GM18499 (cell line): ENCODE data around the gene HCAR1.
"Not testable (repeated sequence)": the region's sequence is repeated elsewhere in the genome, so short reads cannot be mapped to it uniquely, and the experiment has no call there.

Experiments
- ATAC-seq: cut with Tn5 transposase; IDR thresholded peaks from one replicate; pipeline ENCODE4 v1.9.1; 2021; ENCODE audit warnings: moderate number of reproducible peaks; ENCODE audit not compliant: insufficient read depth, unreplicated experiment

Gene HCAR1

DNA sequence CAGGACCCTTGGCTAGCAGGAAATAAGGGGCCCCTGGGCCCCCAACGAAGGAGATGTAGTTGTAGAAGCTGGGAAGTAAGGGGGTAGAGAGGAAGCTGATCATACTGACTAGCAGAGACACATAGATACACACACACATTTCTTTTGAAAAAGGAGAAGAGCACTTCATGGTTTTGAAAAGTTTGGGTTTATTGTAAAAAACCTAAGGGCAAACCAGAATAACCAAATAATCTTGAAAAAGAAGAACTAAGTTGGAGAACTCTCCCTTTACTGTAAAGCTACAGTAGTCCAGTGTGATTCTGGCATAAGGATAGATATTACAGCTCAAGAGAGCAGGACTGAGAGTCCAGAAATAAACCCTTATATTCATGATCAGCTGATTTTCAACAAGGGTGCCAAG lies 8.3 kb downstream of the HCAR1 start:
- no peak for ATAC-seq

DNA sequence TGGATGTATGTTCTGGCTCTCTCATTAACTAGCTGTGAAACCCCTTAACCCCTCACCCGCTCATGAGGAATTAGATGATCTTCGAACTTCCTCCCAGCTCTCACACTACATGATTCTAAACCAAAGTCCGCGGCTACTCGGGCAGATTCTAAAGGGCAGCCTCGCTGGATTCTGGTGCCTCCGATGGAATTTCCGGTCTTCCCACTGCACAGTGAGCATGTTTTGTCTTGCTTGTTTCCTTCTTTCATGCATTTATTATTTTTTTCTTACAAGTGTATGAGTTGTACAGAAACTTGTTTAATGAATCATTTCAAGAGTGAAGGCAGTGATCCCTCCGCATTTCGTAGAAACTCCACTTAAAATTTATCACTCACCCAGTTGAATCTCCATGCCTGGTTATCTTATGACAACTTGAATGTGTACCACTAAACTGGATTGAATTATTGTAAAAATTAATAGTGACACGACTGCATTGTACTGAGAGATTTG lies 9.5 kb downstream of the HCAR1 start:
- ATAC-seq, result no peak

DNA sequence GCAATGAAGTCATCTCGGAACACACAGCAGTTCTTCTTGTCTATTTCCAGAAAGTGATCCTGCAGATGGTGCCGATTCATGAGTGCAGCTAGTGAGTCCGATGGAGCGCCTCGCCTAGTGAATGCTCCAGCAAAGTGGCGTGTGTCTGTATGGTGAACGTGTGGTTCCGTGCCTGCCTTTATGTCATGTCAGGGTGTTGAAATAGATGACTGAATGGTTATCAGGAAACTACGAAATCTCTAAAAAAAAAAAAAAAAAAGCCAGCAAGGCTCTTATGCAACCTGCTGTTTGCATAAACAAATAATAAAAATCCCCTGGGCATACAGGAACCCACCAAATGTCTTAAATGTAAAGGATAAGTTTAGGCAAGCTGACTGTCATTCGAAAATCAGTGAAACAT lies 14.0 kb downstream of the HCAR1 start, which contains the start of gene HCAR3:
Gene HCAR3 (minus strand): TSS at position 154 of the 400 bp plus-strand sequence. CDS start 74 bp downstream, at position 80.
- not testable (repeated sequence) for ATAC-seq

DNA sequence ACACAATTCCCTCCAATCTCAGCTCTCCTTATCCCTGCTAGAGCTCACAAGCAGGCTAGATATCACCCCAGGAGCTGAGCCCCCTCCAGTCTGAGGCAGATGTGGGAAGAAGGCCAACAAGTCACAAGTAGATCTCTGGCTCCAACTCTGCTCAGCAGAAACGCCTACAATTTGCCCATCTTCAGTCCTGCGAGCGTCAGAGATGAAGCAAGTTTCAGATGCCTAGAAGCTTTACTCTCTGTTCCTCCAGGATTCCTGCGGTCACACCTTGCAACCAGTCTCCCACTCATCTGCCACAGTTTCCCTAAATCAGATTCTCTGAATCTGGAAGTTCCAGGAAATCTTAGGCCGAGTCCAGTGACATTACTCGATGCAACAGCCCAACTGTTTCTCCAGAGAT lies 15.4 kb downstream of the HCAR1 start:
- ATAC-seq, result not testable (repeated sequence)

DNA sequence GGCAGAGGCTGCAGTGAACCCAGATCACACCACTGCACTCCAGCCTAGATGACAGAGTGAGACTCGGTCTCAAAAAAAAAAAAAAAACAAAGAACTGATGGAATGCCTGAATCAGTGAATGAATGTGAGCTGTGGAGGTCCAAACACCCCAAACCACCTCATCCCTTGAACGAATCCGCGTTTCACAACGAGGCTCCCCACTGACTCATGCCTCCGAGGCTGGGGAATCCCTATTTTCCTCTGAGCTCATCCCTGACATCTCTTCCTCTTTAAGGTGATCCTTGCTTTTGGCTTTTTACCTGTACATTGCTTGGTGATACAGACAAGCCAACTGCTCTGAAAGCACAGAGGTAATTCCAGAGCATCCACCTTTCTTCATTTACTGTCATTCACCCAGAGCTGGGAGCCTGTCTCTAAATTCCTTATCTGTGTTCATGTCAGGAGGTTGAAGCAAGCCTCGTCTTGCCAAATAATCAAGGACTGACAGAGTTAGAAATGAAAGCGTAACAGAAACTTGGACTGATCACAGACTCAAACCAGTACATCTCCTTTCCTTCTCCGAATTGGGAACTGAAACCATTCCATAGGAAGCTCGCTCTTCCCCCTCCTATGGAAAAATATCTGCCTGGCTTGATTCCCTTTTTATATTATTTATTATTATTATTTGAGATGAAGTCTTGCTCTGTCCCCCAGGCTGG lies 17.0 kb downstream of the HCAR1 start:
- not testable (repeated sequence) for ATAC-seq

DNA sequence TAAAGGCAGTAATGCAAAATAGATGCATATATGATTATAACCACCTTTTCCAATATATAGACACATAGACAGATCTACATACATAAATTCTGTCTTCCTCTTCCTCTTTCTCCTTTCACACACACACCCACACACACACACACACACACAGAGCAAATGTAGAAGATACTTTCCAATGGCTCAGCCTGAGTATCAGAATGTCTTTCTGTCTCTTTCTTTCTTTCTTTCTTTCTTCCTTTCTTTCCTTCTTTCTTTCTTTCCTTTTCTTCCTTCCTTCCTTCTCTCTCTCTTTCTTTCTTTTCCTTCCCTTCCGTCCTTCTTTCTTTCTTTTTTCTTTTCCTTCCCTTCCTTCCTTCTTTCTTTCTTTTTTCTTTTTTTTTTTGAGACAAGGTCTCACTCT lies 19.4 kb downstream of the HCAR1 start:
- ATAC-seq, result not testable (repeated sequence)

DNA sequence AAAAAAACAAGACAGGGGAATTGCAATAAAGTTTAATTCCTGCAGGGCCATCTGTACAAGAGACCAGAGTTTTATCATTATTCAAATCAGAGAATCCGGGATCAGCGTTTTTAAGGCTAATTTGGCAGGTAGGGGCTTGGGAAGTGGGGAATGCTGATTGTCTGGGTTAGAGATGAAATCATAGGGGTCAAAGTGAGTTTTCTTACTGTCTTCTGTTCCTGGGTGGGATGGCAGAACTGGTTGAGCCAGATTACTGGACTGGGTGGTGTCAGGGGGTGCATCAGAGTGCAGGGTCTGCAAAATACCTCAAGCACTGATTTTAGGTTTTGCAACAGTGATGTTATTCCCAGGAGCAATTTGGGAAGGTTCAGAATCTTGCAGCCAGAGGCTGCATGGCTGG lies 20.3 kb downstream of the HCAR1 start:
- not testable (repeated sequence) for ATAC-seq

DNA sequence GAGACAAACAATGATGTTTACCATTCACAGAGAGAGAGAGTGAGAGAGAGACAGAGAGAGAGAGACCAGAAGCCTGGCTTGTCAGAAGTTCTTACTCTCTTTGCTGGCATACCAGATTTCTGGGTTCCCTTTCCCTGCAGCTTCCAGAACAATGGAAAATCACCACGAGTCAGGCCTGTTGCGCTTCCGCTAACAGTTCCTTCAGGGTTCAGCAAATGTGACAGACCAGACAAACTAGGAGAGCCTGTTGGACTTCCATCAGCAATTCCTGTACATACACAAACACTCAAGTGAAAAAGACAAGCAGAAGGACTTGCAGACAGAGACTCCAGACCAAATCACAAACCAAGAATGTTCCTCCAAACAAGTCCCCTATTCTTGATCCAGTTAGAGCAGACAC lies 21.4 kb downstream of the HCAR1 start:
- ATAC-seq, result not testable (repeated sequence)

DNA sequence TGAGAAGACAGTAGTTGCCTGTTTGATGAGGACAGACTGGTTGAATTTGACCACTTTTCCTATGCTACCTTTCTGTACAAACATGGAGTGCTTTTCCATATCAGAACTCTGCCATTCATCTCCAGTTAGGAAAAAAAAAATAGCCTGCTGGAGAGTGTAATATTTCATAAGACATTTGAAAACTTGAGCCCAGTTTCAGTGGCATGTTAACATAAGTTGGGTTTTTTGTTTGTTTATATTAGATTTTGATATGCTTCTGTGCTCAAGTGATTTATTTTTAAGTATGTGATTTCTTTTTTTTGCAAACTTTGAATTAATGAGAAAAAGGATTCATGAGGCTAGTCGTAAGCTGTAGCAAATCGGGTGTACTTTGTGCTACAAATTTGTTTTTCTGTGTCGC lies 26.8 kb downstream of the HCAR1 start:
- ATAC-seq, result not testable (repeated sequence)

DNA sequence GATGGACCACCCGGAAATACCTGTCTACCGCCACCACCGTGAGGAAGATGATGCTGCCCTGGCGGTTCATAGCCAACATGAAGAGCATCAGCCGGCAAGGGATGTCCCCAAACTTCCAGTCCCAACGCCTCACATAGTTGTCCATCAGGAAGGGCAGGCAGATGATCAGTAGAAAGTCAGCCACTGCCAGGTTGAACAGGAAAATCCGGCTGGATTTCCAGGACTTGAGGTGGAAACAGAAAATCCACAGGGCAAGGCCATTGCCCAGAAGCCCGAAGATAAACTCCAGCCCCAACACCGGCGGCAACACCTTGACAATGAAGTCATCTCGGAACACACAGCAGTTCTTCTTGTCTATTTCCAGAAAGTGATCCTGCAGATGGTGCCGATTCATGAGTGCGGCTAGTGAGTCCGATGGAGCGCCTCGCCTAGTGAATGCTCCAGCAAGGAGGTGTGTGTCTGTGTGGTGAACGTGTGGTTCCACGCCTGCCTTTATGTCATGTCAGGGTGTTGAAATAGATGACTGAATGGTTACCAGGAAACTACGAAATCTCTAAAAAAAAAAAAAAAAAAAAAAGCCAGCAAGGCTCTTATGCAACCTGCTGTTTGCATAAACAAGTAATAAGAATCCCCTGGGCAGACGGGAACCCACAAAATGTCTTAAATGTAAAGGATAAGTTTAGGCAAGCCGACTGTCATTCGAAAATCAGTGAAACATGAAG lies 27.6 kb downstream of the HCAR1 start, which contains the start of gene HCAR2:
Gene HCAR2 (minus strand): TSS at position 468 of the 722 bp plus-strand sequence. CDS start 74 bp downstream, at position 394.
- not testable (repeated sequence) for ATAC-seq

DNA sequence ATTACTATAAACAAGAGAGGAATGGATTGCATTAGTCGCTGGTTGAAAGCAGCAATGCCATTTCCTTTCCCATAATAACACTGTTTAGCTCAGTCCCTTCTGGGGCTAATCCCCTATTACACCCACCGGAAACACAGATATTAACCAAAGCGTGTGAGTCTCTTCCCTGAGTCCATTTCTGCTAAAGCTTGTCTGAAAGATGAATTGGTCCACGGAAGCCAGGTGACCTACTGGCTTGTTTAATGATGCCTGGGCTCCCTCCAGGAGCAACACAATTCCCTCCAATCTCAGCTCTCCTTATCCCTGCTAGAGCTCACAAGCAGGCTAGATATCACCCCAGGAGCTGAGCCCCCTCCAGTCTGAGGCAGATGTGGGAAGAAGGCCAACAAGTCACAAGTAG lies 29.2 kb downstream of the HCAR1 start:
- ATAC-seq, result not testable (repeated sequence)

DNA sequence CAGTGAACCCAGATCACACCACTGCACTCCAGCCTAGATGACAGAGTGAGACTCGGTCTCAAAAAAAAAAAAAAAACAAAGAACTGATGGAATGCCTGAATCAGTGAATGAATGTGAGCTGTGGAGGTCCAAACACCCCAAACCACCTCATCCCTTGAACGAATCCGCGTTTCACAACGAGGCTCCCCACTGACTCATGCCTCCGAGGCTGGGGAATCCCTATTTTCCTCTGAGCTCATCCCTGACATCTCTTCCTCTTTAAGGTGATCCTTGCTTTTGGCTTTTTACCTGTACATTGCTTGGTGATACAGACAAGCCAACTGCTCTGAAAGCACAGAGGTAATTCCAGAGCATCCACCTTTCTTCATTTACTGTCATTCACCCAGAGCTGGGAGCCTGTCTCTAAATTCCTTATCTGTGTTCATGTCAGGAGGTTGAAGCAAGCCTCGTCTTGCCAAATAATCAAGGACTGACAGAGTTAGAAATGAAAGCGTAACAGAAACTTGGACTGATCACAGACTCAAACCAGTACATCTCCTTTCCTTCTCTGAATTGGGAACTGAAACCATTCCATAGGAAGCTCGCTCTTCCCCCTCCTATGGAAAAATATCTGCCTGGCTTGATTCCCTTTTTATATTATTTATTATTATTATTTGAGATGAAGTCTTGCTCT lies 30.5 kb downstream of the HCAR1 start:
- not testable (repeated sequence) for ATAC-seq

DNA sequence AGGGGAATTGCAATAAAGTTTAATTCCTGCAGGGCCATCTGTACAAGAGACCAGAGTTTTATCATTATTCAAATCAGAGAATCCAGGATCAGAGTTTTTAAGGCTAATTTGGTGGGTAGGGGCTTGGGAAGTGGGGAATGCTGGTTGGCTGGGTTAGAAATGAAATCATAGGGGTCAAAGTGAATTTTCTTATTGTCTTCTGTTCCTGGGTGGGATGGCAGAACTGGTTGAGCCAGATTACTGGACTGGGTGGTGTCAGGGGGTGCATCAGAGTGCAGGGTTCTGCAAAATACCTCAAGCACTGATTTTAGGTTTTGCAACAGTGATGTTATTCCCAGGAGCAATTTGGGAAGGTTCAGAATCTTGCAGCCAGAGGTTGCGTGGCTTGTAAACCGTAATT lies 33.7 kb downstream of the HCAR1 start:
- not testable (repeated sequence) for ATAC-seq

DNA sequence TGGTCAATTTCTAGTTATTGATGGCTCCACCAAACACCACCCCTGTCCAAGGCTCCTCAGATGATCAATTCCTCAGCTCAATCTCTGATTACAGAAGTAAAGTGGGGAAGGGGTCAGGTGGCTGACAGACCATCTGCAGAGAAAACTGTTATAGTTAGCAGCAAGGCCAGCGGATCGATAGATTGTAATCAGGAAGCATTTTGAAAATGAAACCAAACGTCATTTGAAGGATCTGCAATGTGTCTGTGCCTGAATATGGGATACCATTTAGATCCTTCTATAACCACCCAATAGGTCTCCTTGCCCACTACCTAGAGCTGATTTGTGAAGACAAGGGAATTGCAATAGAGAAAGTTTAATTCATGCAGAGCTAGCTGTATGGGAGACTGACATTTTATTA lies 39.1 kb downstream of the HCAR1 start:
- no peak for ATAC-seq

DNA sequence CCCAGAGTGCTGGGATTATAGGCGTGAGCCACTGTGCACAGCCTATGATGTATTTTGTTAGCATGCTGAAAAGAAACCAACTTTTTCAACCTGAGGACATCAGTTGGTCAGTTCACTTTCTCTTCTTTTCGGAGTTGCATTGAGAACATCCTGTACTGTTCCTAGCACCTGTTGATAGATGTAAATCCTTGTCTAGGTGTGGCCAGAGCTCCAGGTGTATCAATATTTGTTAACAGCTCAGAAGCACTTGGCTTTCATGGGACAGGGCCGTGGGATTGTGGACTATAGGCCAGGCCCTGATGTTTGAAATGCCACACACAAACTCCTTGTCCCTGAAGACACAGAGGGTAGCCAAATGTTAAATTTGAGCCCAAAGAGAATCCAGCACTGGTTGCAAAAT lies 42.4 kb downstream of the HCAR1 start:
- ATAC-seq, result no peak

DNA sequence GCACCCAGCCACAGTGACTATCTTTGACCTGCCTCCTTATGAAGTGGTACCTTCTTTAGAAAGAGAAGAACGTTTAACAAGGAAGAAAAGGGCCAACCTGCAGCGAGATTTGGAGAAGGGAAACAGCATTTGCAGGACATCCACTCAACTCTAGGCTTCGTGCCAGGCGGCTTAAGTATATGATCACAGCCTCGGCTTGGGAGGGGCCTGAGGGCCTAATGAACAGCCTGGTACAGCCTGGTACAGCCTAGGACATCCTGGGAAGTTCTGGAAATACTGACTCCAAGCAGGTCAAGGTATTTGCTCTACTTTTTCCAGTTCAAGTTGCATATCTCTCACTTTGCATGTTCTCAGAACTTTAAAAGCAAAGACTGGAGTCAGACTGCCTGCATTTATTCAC lies 43.6 kb downstream of the HCAR1 start:
- no peak for ATAC-seq

DNA sequence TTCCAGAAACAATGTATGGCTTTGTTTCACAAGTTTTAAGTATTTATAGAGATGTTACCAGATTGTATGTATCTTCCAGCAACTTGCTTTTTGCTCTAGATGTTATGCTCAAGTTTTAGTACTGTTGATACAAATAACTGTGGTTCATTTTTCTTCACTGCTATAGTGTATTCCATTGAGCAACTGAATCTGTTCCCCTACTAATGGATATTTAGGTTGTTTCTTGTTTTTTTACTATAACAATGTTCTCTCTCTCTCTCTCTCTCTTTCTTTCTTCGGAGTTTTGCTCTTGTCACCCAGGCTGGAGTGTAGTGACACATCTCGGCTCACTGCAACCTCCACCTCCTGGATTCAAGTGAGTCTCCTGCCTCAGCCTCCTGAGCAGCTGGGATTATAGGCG lies 44.1 kb downstream of the HCAR1 start:
- ATAC-seq, result no peak

DNA sequence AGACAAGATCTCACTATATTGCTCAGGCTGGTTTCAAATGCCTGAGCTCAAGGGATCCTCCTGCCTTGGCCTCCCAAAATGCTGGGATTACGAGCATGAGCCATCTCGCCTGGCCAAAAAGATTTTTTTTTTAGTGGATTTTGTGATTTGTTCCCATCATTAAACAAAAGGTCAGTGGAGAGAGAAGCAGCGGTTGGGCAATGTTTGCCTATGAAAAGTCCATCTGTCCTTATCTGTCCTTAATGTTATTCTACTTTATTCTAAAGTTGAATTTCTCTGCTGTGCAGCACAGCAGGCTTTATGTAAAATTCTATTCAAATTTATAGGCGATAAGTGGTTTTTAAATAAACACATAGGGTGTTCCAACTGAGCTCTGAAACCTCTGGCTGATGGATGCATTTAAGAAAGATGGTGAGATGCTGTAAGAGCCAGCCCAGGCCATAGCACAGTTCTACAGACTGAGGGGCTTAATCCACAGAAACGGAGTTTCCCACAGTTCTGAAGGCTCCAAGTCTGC lies 46.3 kb downstream of the HCAR1 start:
- ATAC-seq, result no peak

DNA sequence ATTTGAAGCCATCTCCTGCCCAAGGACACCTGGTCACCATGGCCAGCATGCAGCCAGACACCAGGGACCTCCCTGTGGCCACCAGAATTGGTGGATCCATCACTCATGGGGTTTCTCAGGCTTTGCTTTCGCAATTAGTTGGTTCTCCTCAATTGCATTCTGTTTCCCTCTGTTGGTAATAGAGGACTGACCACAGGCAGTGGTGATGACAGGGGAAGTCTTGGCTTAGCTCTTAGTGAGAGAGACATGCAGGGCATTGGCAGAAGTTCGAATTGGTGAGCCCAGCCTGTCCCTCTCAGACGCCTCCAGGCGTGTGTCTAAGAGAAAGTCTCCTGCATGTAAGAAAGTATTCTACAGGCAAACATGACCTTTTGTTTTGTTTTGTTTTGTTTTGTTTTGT lies 48.8 kb downstream of the HCAR1 start:
- ATAC-seq, result no peak

DNA sequence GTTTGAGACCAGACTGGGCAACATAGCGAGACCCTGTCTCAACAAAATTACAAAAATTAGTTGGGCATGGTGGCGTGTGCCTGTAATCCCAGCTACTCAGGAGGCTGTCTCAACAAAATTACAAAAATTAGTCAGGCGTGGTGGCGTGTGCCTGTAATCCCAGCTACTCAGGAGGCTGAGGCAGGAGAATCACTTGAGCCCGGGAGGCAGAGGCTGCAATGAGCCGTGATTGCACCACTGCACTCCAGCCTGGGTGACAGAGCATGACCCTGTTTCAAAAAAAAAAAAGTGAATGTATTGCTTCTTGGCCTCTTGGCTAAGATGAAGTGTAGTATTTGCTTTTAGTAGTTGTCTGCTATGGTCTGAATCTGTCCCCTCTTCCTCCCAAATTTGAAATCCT lies 49.7 kb downstream of the HCAR1 start:
- ATAC-seq, result not testable (repeated sequence)

DNA sequence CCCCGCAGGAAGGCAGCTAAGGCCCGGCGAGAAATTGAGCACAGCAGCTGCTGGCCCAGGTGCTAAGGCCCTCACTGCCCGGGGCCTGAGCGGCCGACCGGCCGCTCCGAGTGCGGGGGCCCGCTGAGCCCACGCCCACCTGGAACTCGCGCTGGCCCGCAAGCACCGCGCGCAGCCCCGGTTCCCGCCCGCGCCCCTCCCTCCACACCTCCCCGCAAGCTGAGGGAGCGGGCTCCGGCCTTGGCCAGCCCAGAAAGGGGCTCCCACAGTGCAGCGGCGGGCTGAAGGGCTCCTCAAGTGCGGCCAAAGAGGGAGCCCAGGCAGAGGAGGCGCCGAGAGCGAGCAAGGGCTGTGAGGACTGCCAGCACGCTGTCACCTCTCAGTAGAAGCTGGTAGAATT lies 53.9 kb downstream of the HCAR1 start:
- not testable (repeated sequence) for ATAC-seq
